Measurements from ENCODE around the gene JAK1. TPM values are rescaled to one million over a fixed set of nuclear protein-coding genes. Genes with fewer than 3 reads are reported as not detected.
"Not testable (repeated sequence)": the region's sequence is repeated elsewhere in the genome, so short reads cannot be mapped to it uniquely, and the experiment has no call there.

The JAK1 gene
- total and polyA plus RNA-seq, 11 donors: 20.5 to 189 (median 94.8) TPM

- intact Hi-C loops (cut with DNase I): loop anchor here in 6 of 10 donors (2.0 to 10.0 kb wide), 5 partner anchors 35 to 727 kb away; partner anchors contain the start of gene JAK1 (in 4 of the 6)
- TF ChIP-seq POLR2A (IDR thresholded peaks at IDR 0.05): no peak
- no peak for TF ChIP-seq CTCF (IDR thresholded peaks at IDR 0.05)
- Histone ChIP-seq H3K9me3 (peaks cover 0 to 23% (median 8%) of the 10 kb centered on the region in 12 donors), H3K27ac (peak overlapping the region; percentile 78 to 98 (median 92)), H3K4me1 (peaks cover 4 to 31% (median 16%) of the 10 kb centered on the region in 12 donors), H3K4me3 (peak overlapping the region; percentile 27 to 82 (median 67)), H3K36me3 (peaks cover 0 to 8% (median 0%) of the 10 kb centered on the region in 9 donors), H3K27me3 (no peaks in the 10 kb centered on the region)
- DNase-seq (peak in 1 of 5 donors; percentile 30), ATAC-seq (peak in 1 of 4 donors; percentile 7)
- 55 to 70% (median 67%) methylated on average over 12 of the region's 12 CpGs for WGBS, 4 donors
Observed at GRCh38 chr1:65002156-65002507, 35.8 kb upstream of the JAK1 start.

GRCh38 chr1:65001231-65001792 lies 35.0 kb upstream of the JAK1 start:
- peaks cover 0 to 23% (median 8%) of the 10 kb centered on the region in 12 donors for H3K9me3 ChIP-seq
- TF ChIP-seq CTCF (IDR thresholded peaks at IDR 0.05) (peak in 6 of 12 donors; percentile 9 to 22 (median 14)), POLR2A (IDR thresholded peaks at IDR 0.05) (peak in 1 of 2 donors; percentile 45)
- 41 to 59% (median 52%) methylated on average over 18 of the region's 18 CpGs for WGBS, 4 donors
- H3K27me3 ChIP-seq: no peaks in the 10 kb centered on the region
- H3K4me1 ChIP-seq: peaks cover 4 to 31% (median 16%) of the 10 kb centered on the region in 12 donors
- H3K4me3 ChIP-seq: peak overlapping the region in 8 of 12 donors; percentile 2 to 76 (median 46)
- DNase-seq: peak; percentile 87 to 91 (median 88)
- H3K36me3 ChIP-seq: peaks cover 0 to 5% (median 0%) of the 10 kb centered on the region in 9 donors
- intact Hi-C loops (cut with DNase I): loop anchor here in 5 of 10 donors (5.0 to 10.0 kb wide), 4 partner anchors 34 to 727 kb away; partner anchors contain the start of gene JAK1 (in 4 of the 5)
- ATAC-seq: peak; percentile 47 to 88 (median 74)
- H3K27ac ChIP-seq: peak overlapping the region in 10 of 12 donors; percentile 78 to 98 (median 92)

GRCh38 chr1:64998425-64998948 lies 32.1 kb upstream of the JAK1 start:
- H3K27me3 ChIP-seq; ATAC-seq; H3K4me3 ChIP-seq; DNase-seq; intact Hi-C loops (cut with DNase I): not testable (repeated sequence)
- Histone ChIP-seq H3K4me1 (peaks cover 4 to 28% (median 16%) of the 10 kb centered on the region in 12 donors), H3K36me3 (peaks cover 0 to 12% (median 0%) of the 10 kb centered on the region in 9 donors), H3K27ac (peak overlapping the region in 1 of 12 donors; percentile 2), H3K9me3 (peaks cover 0 to 23% (median 8%) of the 10 kb centered on the region in 12 donors)
- 65 to 71% (median 66%) methylated on average over 4 of the region's 4 CpGs for WGBS, 4 donors

DNA sequence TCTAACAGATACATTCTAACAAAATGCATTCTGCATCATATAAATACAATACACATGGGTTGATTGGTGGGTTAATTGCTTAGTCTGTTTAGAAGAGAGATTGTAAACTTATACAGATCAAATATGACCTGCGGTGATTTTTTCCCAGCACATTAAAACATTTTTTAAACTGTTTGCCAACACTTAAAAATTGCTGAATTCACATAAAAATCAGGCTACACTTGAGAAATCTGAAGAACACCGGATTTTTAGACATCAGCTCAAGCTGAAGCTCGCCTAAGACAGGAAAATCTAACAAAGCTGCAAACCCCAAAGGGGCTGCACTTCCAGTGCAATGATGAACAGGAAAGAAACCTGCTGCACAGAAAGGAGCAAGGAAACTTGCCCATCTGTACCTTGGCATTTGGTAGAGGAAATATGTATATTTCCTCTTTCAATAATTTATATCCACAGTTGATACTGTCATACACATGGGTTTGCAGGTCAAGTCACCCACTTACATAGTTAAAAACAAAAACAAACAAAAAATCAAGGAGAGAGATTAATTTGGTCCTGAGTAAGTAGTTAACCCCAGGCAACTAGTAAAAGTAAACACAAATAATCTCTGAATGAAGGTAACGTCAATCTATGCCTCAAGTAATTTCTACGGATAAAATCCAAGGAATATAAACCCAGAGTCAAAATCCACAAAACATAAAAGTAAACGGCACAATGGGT lies 30.4 kb upstream of the JAK1 start:
- H3K36me3 ChIP-seq: peaks cover 0 to 15% (median 0%) of the 10 kb centered on the region in 9 donors
- ATAC-seq: no peak
- no peak for DNase-seq
- peaks cover 0 to 23% (median 8%) of the 10 kb centered on the region in 12 donors for H3K9me3 ChIP-seq
- no peak overlapping the region for H3K4me3 ChIP-seq
- no peak overlapping the region for H3K27ac ChIP-seq
- WGBS, 4 donors: 77 to 85% (median 81%) methylated on average over 6 of the region's 6 CpGs
- no peak for TF ChIP-seq CTCF (IDR thresholded peaks at IDR 0.05)
- TF ChIP-seq POLR2A (IDR thresholded peaks at IDR 0.05): no peak
- H3K27me3 ChIP-seq: no peaks in the 10 kb centered on the region
- intact Hi-C loops (cut with DNase I): no loop called here
- H3K4me1 ChIP-seq: peaks cover 0 to 14% (median 7%) of the 10 kb centered on the region in 12 donors
